HL-60 (cell line): ENCODE data around the gene PDZK1.

ENCODE experiments used
- DNase-seq, 2 experiments: peaks; one replicate each; pipeline ENCODE4 v3.0.0-alpha.2; 2010 to 2020; ENCODE audit warnings: low read depth in 1 of 2, low spot score in 1 of 2
- H3K27ac ChIP-seq: fragments of 250-450 bp; sonication (Bioruptor Pico); replicated peaks from 2 replicates; pipeline ENCODE4 v1.5.1; 2020; ENCODE audit warnings: mild to moderate bottlenecking, moderate library complexity
- H3K27me3 ChIP-seq: fragments of 250-450 bp; sonication (Bioruptor Pico); 2 replicates; pipeline ENCODE4 v1.5.1; 2021; ENCODE audit warnings: mild to moderate bottlenecking, moderate library complexity; ENCODE audit not compliant: insufficient read depth, poor library complexity, severe bottlenecking
- H3K4me3 ChIP-seq: replicated peaks from 2 replicates; pipeline ENCODE4 v1.5.1; 2011; ENCODE audit warnings: mild to moderate bottlenecking, control low read depth, low read length; ENCODE audit not compliant: insufficient read depth
- GABPA ChIP-seq: IDR thresholded peaks from 2 replicates; pipeline ENCODE4 v1.6.1; 2012; ENCODE audit warnings: low read depth
- POLR2AphosphoS5 ChIP-seq: IDR thresholded peaks from 2 replicates; pipeline ENCODE4 v1.6.1; 2012; ENCODE audit warnings: low read depth
- SPI1 ChIP-seq: IDR thresholded peaks from 2 replicates; pipeline ENCODE4 v1.6.1; 2012; ENCODE audit warnings: low read depth, mild to moderate bottlenecking, borderline replicate concordance
- TF ChIP-seq, protein P1 (sequence below): IDR thresholded peaks from one replicate; pipeline ENCODE4 v1.5.1; 2011; ENCODE audit warnings: low read length, control low read depth, inconsistent platforms; ENCODE audit not compliant: insufficient read depth
- TF ChIP-seq, protein P2 (sequence below): IDR thresholded peaks from 2 replicates; pipeline ENCODE4 v1.6.1; 2012; ENCODE audit warnings: low read depth; ENCODE audit not compliant: insufficient replicate concordance

Gene PDZK1

GRCh38 chr1:145702826-145703225 is 4.3 kb downstream of the PDZK1 start:
- no peak for DNase-seq
- Histone ChIP-seq H3K4me3 (no peak overlapping the region), H3K27ac (no peak overlapping the region), H3K27me3 (no peaks in the 10 kb centered on the region)
- TF ChIP-seq, protein P1, sequence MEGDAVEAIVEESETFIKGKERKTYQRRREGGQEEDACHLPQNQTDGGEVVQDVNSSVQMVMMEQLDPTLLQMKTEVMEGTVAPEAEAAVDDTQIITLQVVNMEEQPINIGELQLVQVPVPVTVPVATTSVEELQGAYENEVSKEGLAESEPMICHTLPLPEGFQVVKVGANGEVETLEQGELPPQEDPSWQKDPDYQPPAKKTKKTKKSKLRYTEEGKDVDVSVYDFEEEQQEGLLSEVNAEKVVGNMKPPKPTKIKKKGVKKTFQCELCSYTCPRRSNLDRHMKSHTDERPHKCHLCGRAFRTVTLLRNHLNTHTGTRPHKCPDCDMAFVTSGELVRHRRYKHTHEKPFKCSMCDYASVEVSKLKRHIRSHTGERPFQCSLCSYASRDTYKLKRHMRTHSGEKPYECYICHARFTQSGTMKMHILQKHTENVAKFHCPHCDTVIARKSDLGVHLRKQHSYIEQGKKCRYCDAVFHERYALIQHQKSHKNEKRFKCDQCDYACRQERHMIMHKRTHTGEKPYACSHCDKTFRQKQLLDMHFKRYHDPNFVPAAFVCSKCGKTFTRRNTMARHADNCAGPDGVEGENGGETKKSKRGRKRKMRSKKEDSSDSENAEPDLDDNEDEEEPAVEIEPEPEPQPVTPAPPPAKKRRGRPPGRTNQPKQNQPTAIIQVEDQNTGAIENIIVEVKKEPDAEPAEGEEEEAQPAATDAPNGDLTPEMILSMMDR, result no peak

- H3K4me3 ChIP-seq, result no peak overlapping the region
- no peaks in the 10 kb centered on the region for H3K27me3 ChIP-seq
- no peak overlapping the region for H3K27ac ChIP-seq
- DNase-seq, result no peak
- no peak for TF ChIP-seq GABPA
- TF ChIP-seq POLR2AphosphoS5, result no peak
- TF ChIP-seq, protein P2, sequence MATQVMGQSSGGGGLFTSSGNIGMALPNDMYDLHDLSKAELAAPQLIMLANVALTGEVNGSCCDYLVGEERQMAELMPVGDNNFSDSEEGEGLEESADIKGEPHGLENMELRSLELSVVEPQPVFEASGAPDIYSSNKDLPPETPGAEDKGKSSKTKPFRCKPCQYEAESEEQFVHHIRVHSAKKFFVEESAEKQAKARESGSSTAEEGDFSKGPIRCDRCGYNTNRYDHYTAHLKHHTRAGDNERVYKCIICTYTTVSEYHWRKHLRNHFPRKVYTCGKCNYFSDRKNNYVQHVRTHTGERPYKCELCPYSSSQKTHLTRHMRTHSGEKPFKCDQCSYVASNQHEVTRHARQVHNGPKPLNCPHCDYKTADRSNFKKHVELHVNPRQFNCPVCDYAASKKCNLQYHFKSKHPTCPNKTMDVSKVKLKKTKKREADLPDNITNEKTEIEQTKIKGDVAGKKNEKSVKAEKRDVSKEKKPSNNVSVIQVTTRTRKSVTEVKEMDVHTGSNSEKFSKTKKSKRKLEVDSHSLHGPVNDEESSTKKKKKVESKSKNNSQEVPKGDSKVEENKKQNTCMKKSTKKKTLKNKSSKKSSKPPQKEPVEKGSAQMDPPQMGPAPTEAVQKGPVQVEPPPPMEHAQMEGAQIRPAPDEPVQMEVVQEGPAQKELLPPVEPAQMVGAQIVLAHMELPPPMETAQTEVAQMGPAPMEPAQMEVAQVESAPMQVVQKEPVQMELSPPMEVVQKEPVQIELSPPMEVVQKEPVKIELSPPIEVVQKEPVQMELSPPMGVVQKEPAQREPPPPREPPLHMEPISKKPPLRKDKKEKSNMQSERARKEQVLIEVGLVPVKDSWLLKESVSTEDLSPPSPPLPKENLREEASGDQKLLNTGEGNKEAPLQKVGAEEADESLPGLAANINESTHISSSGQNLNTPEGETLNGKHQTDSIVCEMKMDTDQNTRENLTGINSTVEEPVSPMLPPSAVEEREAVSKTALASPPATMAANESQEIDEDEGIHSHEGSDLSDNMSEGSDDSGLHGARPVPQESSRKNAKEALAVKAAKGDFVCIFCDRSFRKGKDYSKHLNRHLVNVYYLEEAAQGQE, result no peak
- TF ChIP-seq, protein P1, result no peak
- TF ChIP-seq SPI1, result no peak
These were observed 5.1 kb downstream of the PDZK1 start for GRCh38 chr1:145702052-145702451.

- no peak for DNase-seq
- no peak for TF ChIP-seq SPI1
- TF ChIP-seq, protein P1, result no peak
- no peak for TF ChIP-seq POLR2AphosphoS5
- TF ChIP-seq, protein P2, result no peak
- no peak for TF ChIP-seq GABPA
- H3K27ac ChIP-seq, result no peak overlapping the region
- no peaks in the 10 kb centered on the region for H3K27me3 ChIP-seq
- no peak overlapping the region for H3K4me3 ChIP-seq
These were observed 5.8 kb downstream of the PDZK1 start for GRCh38 chr1:145701306-145701862.

DNA sequence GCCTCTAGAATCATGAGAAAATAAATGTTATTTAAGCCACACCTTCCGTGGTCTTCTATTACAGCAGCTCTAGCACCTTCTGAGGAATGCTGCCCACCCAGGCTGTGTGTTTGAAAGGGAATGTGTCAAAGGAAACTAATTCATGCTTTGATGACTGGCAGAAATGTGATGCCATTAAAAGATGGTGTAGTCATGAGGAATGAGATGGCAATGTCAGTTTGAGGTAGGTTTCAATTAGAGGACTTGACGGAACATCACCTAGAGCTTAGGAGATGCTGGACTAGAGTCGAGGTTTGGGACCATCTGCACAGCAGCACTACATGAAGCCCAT is 10.6 kb downstream of the PDZK1 start:
- TF ChIP-seq SPI1 (no peak), GABPA (no peak), POLR2AphosphoS5 (no peak)
- TF ChIP-seq, protein P1, result no peak
- TF ChIP-seq, protein P2, result no peak
- H3K4me3 ChIP-seq, result no peak overlapping the region
- DNase-seq, result no peak
- H3K27ac ChIP-seq, result no peak overlapping the region
- H3K27me3 ChIP-seq, result no peaks in the 10 kb centered on the region
